MCF 10A (cell line): Measurements from ENCODE around the gene KRT12. TPM values are rescaled to one million over a fixed set of nuclear protein-coding genes. Genes with fewer than 3 reads are reported as not detected.
A peak's percentile ranks its signal among the peaks of the same experiment; 100 is the strongest.

ENCODE experiments used
- BruUV-seq: library from RNA; stranded (reverse); fragments of 400-500 nt; replicated peaks from 2 replicates; lab custom pipeline; 2021; lab: Mats Ljungman, UMichigan
- CTCF ChIA-PET: fragments of 300-600 bp; sonication (Branson Sonifier 250); formaldehyde crosslinking; extraction: SDS; loops from one replicate; lab custom pipeline; 2021; ENCODE audit warnings: antibody characterized with exemption, inconsistent platforms; lab: Yijun Ruan, JAX
- POLR2A ChIA-PET: fragments of 300-600, 350-650 bp; sonication (Branson Sonifier 250); formaldehyde crosslinking; extraction: SDS; loops from one replicate; lab custom pipeline; 2020; ENCODE audit warnings: antibody characterized with exemption, inconsistent platforms; lab: Yijun Ruan, JAX
- DNase-seq: peaks from one replicate; pipeline ENCODE4 v3.0.0-alpha.2; 2018; ENCODE audit not compliant: unreplicated experiment
- H3K27ac Mint-ChIP-seq: one replicate; pipeline ENCODE4 v1.8.0; 2022; ENCODE audit warnings: mild to moderate bottlenecking, low read depth, mixed read lengths; ENCODE audit not compliant: unreplicated experiment
- H3K27me3 Mint-ChIP-seq: one replicate; pipeline ENCODE4 v1.8.0; 2022; ENCODE audit warnings: mixed read lengths; ENCODE audit not compliant: insufficient read depth, unreplicated experiment
- H3K36me3 Mint-ChIP-seq: one replicate; pipeline ENCODE4 v1.8.0; 2022; ENCODE audit warnings: mild to moderate bottlenecking, moderate library complexity, mixed read lengths; ENCODE audit not compliant: insufficient read depth, unreplicated experiment
- H3K4me1 Mint-ChIP-seq: one replicate; pipeline ENCODE4 v1.8.0; 2022; ENCODE audit warnings: mixed read lengths; ENCODE audit not compliant: insufficient read depth, unreplicated experiment
- H3K4me3 Mint-ChIP-seq: one replicate; pipeline ENCODE4 v1.8.0; 2022; ENCODE audit warnings: mild to moderate bottlenecking, moderate library complexity, mixed read lengths; ENCODE audit not compliant: unreplicated experiment
- H3K9me3 Mint-ChIP-seq: one replicate; pipeline ENCODE4 v1.8.0; 2022; ENCODE audit warnings: mixed read lengths; ENCODE audit not compliant: unreplicated experiment
- CTCF ChIP-seq: fragments of 200-600 bp; IDR thresholded peaks from one replicate; pipeline ENCODE4 v1.8.0; 2022; ENCODE audit warnings: antibody characterized with exemption, mild to moderate bottlenecking; ENCODE audit not compliant: unreplicated experiment
- intact Hi-C: fragments of 100-400 bp; cut with micrococcal nuclease; formaldehyde crosslinking; loops from 2 replicates; pipeline ENCODE4 v1.14.1; 2022
- total RNA-seq: library from RNA; stranded (reverse); gene quantifications from 2 replicates; pipeline ENCODE4 v1.2.3, GENCODE V29; 2022

The KRT12 gene
- total RNA-seq, 1 experiment from 2014 or later = not detected

- no peak overlapping the region for H3K4me3 Mint-ChIP-seq
- ChIA-PET CTCF (interaction anchor here (0.8 to 7.3 kb wide), 5 partner anchors 26 to 812 kb away, joined by 3 to 69 read pairs (median 4); no protein-coding TSS in a partner anchor), POLR2A (interaction anchor here (0.7 to 13.6 kb wide), 12 partner anchors 27 to 835 kb away, joined by 3 to 352 read pairs (median 3); partner anchors contain the start of genes EIF1 and KRT10)
- H3K27me3 Mint-ChIP-seq = no peaks in the 10 kb centered on the region
- peak overlapping the region; percentile 95 for H3K27ac Mint-ChIP-seq
- no peaks in the 10 kb centered on the region for H3K36me3 Mint-ChIP-seq
- peak; percentile 87 for DNase-seq
- intact Hi-C loops = loop anchor here (1.0 to 5.0 kb wide), 2 partner anchors 35 to 798 kb away; no protein-coding TSS in a partner anchor
- H3K9me3 Mint-ChIP-seq = no peaks in the 10 kb centered on the region
- TF ChIP-seq CTCF = no peak
- no TSS peak for BruUV-seq
- H3K4me1 Mint-ChIP-seq = peaks cover 38% of the 10 kb centered on the region
These were observed 12.7 kb downstream of the KRT12 start for GRCh38 chr17:40854175-40854814.

DNA sequence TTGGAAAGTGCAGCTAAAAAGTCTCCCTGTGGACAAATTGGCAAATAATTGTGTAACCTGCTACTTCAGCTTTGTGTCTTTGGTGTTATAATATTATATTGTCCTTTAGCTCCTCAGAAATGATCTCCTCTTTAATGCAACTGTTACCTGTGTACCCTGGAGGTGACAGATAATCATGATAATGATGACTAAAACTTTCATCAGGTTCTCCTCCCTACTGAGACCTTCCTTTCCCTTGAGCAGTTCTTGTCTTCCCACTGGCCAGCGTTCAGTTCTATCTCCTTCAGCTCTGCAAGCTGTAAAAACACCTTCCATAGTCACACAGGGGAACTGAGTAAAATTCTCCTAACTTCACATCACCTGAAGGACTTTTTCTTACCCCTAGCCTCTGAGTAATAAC is 14.7 kb downstream of the KRT12 start:
- BruUV-seq = no TSS peak
- no peaks in the 10 kb centered on the region for H3K9me3 Mint-ChIP-seq
- H3K27ac Mint-ChIP-seq = peak overlapping the region; percentile 87
- H3K4me3 Mint-ChIP-seq = peak overlapping the region; percentile 44
- ChIA-PET CTCF (interaction anchor here (0.8 to 1.7 kb wide), 6 partner anchors 49 to 815 kb away, joined by 3 to 7 read pairs (median 4); no protein-coding TSS in a partner anchor), POLR2A (interaction anchor here (0.6 to 13.6 kb wide), 14 partner anchors 9 to 843 kb away, joined by 3 to 352 read pairs (median 4); partner anchors contain the start of genes EIF1, KRT10 and KRT15)
- peaks cover 52% of the 10 kb centered on the region for H3K4me1 Mint-ChIP-seq
- no peaks in the 10 kb centered on the region for H3K36me3 Mint-ChIP-seq
- no peak for DNase-seq
- TF ChIP-seq CTCF = no peak
- intact Hi-C loops = loop anchor here (5.0 kb wide), 1 partner anchor 800 kb away; no protein-coding TSS in a partner anchor
- no peaks in the 10 kb centered on the region for H3K27me3 Mint-ChIP-seq

GRCh38 chr17:40850293-40850972 is 16.6 kb downstream of the KRT12 start:
- BruUV-seq = no TSS peak
- no peak for TF ChIP-seq CTCF
- Mint-ChIP-seq H3K27ac (peak overlapping the region; percentile 87), H3K9me3 (no peaks in the 10 kb centered on the region), H3K4me1 (peaks cover 52% of the 10 kb centered on the region), H3K4me3 (peak overlapping the region; percentile 66), H3K27me3 (no peaks in the 10 kb centered on the region), H3K36me3 (no peaks in the 10 kb centered on the region)
- intact Hi-C loops = loop anchor here (5.0 kb wide), 1 partner anchor 802 kb away; no protein-coding TSS in a partner anchor
- CTCF ChIA-PET = interaction anchor here (0.9 kb wide), 2 partner anchors 41 to 798 kb away, joined by 3 read pairs; no protein-coding TSS in a partner anchor
- peak; percentile 66 for DNase-seq
- POLR2A ChIA-PET = interaction anchor here (0.5 to 13.6 kb wide), 16 partner anchors 7 to 839 kb away, joined by 3 to 352 read pairs (median 4); partner anchors contain the start of genes EIF1, KRT10, KRT16 and KRT17

DNA sequence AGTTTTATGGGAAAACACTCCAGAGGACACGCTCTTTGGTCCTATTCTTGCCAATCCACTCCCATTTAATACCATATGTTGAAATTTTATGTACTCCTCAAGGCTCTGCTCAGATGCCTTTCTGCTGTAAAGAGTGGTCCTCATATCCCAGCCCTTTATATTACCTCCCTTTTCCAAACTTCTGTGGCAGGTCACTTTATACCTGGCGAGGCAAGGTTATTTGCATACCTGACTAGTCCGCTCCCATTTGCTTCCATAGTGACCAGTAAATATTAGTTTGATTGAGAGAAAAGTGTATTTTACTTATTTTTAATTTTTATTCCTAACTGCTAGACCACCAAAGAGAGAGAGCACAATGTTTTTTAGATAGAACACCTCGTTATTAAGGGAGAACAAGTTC is 17.3 kb downstream of the KRT12 start:
- no peak for DNase-seq
- ChIA-PET CTCF (interaction anchor here (1.4 kb wide), 1 partner anchor 818 kb away, joined by 3 read pairs; no protein-coding TSS in a partner anchor), POLR2A (interaction anchor here (0.7 to 13.6 kb wide), 15 partner anchors 13 to 840 kb away, joined by 3 to 352 read pairs (median 3); partner anchors contain the start of genes EIF1, KRT10 and KRT17)
- peak overlapping the region; percentile 87 for H3K27ac Mint-ChIP-seq
- no TSS peak for BruUV-seq
- H3K27me3 Mint-ChIP-seq = no peaks in the 10 kb centered on the region
- H3K4me3 Mint-ChIP-seq = no peak overlapping the region
- H3K4me1 Mint-ChIP-seq = peaks cover 52% of the 10 kb centered on the region
- no peaks in the 10 kb centered on the region for H3K9me3 Mint-ChIP-seq
- H3K36me3 Mint-ChIP-seq = no peaks in the 10 kb centered on the region
- no peak for TF ChIP-seq CTCF
- intact Hi-C loops = loop anchor here (5.0 kb wide), 1 partner anchor 803 kb away; no protein-coding TSS in a partner anchor
